ENCODE data around the gene SH3BGR.

GRCh38 chr21:39451332-39452206 lies at the start of gene SH3BGR:
- TF ChIP-seq CTCF (IDR thresholded peaks at IDR 0.05) (no peak), POLR2A (IDR thresholded peaks at IDR 0.05) (no peak)
